ENCODE results near the gene PRR11. TPM values are rescaled to one million over a fixed set of nuclear protein-coding genes. Genes with fewer than 3 reads are reported as not detected.
"Not testable (repeated sequence)": the region's sequence is repeated elsewhere in the genome, so short reads cannot be mapped to it uniquely, and the experiment has no call there.

PRR11 gene
- total and polyA plus RNA-seq, 4 donors, result 4.1 to 21.6 (median 11.3) TPM

DNA sequence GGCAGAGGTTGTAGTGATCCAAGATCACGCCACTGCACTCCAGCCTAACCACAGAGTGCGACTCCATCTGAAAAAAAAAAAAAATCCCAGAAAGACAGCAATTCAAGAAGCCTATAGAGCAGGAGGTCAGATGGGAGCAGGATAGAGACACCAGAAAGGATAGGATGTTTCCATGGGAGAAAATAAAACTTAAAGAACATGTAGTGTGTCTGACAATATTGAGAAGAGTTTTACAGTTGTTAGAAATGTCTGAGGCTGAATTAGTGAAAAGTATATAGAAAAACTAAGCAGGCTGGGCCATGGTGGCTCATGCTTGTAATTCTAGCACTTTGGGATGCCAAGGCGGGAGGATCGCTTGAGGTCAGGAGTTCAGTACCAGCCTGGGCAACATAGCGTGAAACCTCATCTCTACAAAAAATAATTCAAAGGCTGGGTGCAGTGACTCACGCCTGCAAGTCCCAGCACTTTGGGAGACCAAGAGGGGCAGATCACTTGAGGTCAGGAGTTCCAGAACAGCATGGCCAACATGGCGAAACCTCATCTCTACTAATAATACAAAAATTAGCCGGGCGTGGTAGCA is 33.6 kb upstream of the PRR11 start:
- Histone ChIP-seq H3K4me1 (ENCODE audit: control insufficient read depth, insufficient read depth, low read length) (no peaks in the 10 kb centered on the region), H3K36me3 (ENCODE audit: control insufficient read depth, insufficient read depth, low read length) (peaks cover 26% of the 10 kb centered on the region), H3K27me3 (ENCODE audit: control insufficient read depth, insufficient read depth, low read length) (no peaks in the 10 kb centered on the region), H3K4me3 (ENCODE audit: low read depth, low read length) (no peak overlapping the region), H3K27ac (ENCODE audit: low read depth, low read length) (no peak overlapping the region), H3K9me3 (ENCODE audit: control insufficient read depth, insufficient read depth, low read length) (no peaks in the 10 kb centered on the region)
- 90% methylated on average over 2 of the region's 9 CpGs for WGBS (ENCODE audit: insufficient coverage)
- no peak for DNase-seq (ENCODE audit: low read depth in 4 of 6, low spot score in 6 of 6)

DNA sequence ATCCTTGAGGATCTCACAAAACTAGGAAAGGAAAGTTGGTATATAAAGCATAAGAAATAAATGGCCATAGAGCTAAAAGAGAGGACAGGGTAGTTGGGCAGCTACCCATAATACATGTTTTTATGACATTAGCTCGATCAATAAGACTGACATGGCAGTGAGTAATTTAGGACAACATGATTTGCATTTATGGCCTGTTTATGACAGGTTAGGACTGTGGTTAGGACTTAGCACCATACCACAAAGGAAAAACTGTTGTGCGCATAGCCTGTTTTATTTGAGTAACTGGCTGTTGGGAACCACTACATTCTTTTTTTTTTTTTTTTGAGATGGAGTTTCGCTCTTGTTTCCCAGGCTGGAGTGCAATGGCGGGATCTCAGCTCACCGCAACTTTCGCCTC is 30.9 kb upstream of the PRR11 start:
- no peak overlapping the region for H3K4me3 ChIP-seq (ENCODE audit: low read depth, low read length)
- no peak for DNase-seq (ENCODE audit: low read depth in 4 of 6, low spot score in 6 of 6)
- no peaks in the 10 kb centered on the region for H3K9me3 ChIP-seq (ENCODE audit: control insufficient read depth, insufficient read depth, low read length)
- H3K27me3 ChIP-seq (ENCODE audit: control insufficient read depth, insufficient read depth, low read length), result no peaks in the 10 kb centered on the region
- peaks cover 42% of the 10 kb centered on the region for H3K36me3 ChIP-seq (ENCODE audit: control insufficient read depth, insufficient read depth, low read length)
- no peaks in the 10 kb centered on the region for H3K4me1 ChIP-seq (ENCODE audit: control insufficient read depth, insufficient read depth, low read length)
- no CpG with 5 or more reads among the region's 6 CpGs for WGBS (ENCODE audit: insufficient coverage)
- no peak overlapping the region for H3K27ac ChIP-seq (ENCODE audit: low read depth, low read length)

DNA sequence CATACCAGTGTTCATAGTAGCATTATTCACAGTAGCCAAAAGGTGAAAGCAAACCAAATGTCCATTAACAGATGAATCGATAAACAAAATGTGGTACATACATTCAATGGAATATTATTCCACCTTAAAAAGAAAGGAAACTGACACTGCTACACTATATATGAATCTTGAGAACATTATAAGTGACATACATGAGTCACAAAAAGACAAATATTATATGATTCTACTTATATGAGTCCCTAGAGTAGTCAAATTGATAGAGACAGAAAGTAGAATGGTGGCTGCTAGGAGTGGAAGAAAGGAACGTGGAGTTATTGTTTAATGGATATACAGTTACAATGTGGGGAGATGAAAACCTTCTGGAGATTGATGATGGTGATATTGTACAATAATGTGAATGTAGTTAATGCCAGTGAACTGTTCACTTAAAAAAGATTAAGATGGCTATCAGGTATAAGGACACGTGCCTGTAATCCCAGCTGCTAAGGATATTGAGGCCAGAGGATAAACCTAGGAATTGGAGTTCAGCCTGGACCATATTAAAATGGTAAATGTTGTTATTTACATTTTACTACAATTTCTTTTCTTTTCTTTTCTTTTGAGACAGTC is 28.6 kb upstream of the PRR11 start:
- H3K9me3 ChIP-seq (ENCODE audit: control insufficient read depth, insufficient read depth, low read length), result no peaks in the 10 kb centered on the region
- H3K4me3 ChIP-seq (ENCODE audit: low read depth, low read length), result no peak overlapping the region
- 93% methylated on average over 1 of the region's 3 CpGs for WGBS (ENCODE audit: insufficient coverage)
- H3K27ac ChIP-seq (ENCODE audit: low read depth, low read length), result no peak overlapping the region
- no peaks in the 10 kb centered on the region for H3K4me1 ChIP-seq (ENCODE audit: control insufficient read depth, insufficient read depth, low read length)
- peaks cover 31% of the 10 kb centered on the region for H3K36me3 ChIP-seq (ENCODE audit: control insufficient read depth, insufficient read depth, low read length)
- DNase-seq (ENCODE audit: low read depth in 4 of 6, low spot score in 6 of 6), result peak in 1 of 6 donors; percentile 3
- H3K27me3 ChIP-seq (ENCODE audit: control insufficient read depth, insufficient read depth, low read length), result no peaks in the 10 kb centered on the region

DNA sequence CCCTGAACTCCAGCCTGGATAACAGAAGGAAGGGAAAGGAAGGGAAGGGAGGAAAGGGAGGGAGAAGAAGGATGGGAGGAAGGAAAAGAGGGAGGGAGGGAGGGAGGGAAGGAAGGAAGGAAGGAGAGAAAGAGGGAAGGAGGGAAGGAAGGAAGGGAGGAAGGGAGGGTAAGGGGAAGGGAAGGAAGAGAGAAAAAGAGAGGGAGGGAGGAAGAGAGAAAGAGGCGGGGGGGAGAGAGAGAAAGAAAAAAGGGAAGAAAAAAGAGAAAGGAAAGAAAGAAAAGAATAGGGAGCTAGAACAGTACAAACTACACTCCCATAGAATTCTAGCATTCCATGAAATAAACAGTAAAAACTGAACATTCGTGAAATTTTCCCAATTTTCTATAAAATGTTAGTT is 25.7 kb upstream of the PRR11 start:
- Histone ChIP-seq H3K4me3 (ENCODE audit: low read depth, low read length) (no peak overlapping the region), H3K27ac (ENCODE audit: low read depth, low read length) (no peak overlapping the region), H3K36me3 (ENCODE audit: control insufficient read depth, insufficient read depth, low read length) (peaks cover 20% of the 10 kb centered on the region), H3K9me3 (ENCODE audit: control insufficient read depth, insufficient read depth, low read length) (no peaks in the 10 kb centered on the region), H3K4me1 (ENCODE audit: control insufficient read depth, insufficient read depth, low read length) (no peaks in the 10 kb centered on the region), H3K27me3 (ENCODE audit: control insufficient read depth, insufficient read depth, low read length) (no peaks in the 10 kb centered on the region)
- WGBS (ENCODE audit: insufficient coverage), result no CpG with 5 or more reads among the region's 2 CpGs
- DNase-seq (ENCODE audit: low read depth in 4 of 6, low spot score in 6 of 6), result no peak

DNA sequence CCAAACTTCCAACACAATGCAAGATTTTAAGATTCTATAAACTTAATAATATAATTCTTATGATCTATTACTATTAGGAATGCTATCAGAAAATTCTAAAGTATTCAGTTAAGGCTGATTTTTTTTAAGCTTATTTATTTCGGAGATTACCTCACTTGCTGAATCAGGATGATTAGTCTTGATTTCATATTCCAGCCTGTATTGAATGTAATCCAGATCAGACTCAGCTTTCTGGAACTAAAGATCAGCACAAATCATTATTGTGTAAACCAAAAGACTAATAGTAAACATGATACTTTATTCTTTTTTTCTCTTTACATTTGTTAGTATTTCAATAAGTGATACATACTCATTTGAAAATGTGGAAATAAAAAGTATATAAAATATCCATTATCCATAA is 24.4 kb upstream of the PRR11 start:
- H3K27ac ChIP-seq (ENCODE audit: low read depth, low read length), result no peak overlapping the region
- H3K9me3 ChIP-seq (ENCODE audit: control insufficient read depth, insufficient read depth, low read length), result no peaks in the 10 kb centered on the region
- no peak overlapping the region for H3K4me3 ChIP-seq (ENCODE audit: low read depth, low read length)
- no CpG with 5 or more reads among the region's 1 CpG for WGBS (ENCODE audit: insufficient coverage)
- no peaks in the 10 kb centered on the region for H3K27me3 ChIP-seq (ENCODE audit: control insufficient read depth, insufficient read depth, low read length)
- no peaks in the 10 kb centered on the region for H3K4me1 ChIP-seq (ENCODE audit: control insufficient read depth, insufficient read depth, low read length)
- H3K36me3 ChIP-seq (ENCODE audit: control insufficient read depth, insufficient read depth, low read length), result peaks cover 20% of the 10 kb centered on the region
- DNase-seq (ENCODE audit: low read depth in 4 of 6, low spot score in 6 of 6), result no peak

DNA sequence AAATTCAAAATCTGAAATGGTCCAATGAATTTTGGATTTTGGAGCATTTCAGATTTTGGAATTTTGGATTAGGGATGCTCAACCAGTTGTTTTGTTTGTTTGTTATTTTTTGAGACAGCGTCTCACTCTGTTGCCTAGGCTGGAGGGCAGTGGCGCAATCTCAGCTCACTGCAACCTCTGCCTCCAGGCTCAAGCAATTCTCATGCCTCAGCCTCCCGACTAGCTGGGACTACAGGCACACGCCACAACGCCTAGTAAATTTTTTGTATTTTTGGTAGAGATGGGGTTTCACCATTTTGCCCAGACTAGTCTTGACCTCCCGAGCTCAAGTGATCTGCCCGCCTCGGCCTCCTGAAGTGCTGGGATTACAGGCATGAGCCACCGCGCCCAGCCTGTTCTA is 17.2 kb upstream of the PRR11 start:
- not testable (repeated sequence) for H3K36me3 ChIP-seq (ENCODE audit: control insufficient read depth, insufficient read depth, low read length); H3K4me3 ChIP-seq (ENCODE audit: low read depth, low read length); H3K27me3 ChIP-seq (ENCODE audit: control insufficient read depth, insufficient read depth, low read length); H3K9me3 ChIP-seq (ENCODE audit: control insufficient read depth, insufficient read depth, low read length); H3K4me1 ChIP-seq (ENCODE audit: control insufficient read depth, insufficient read depth, low read length); DNase-seq (ENCODE audit: low read depth in 4 of 6, low spot score in 6 of 6); H3K27ac ChIP-seq (ENCODE audit: low read depth, low read length)
- no CpG with 5 or more reads among the region's 10 CpGs for WGBS (ENCODE audit: insufficient coverage)

DNA sequence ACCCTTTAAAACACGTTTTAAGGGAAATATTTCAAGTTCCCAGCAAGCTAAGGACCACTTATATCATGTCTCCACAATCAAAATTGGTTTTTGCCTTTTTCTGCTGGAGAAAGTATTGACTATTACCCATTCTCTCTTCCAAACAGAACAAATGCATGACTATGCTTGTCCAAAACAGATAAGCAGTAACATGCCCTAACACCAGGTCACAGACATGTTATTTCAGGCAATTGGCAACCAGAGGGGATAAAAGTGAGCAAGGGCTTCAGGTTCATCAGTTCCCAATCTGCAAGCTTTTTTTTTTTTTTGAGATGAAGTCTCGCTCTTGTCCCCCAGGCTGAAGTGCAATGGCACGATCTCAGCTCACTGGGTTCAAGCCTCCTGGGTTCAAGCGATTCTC is 15.6 kb upstream of the PRR11 start:
- 80% methylated on average over 2 of the region's 4 CpGs for WGBS (ENCODE audit: insufficient coverage)
- DNase-seq (ENCODE audit: low read depth in 4 of 6, low spot score in 6 of 6), result no peak
- Histone ChIP-seq H3K27ac (ENCODE audit: low read depth, low read length) (no peak overlapping the region), H3K9me3 (ENCODE audit: control insufficient read depth, insufficient read depth, low read length) (no peaks in the 10 kb centered on the region), H3K27me3 (ENCODE audit: control insufficient read depth, insufficient read depth, low read length) (no peaks in the 10 kb centered on the region), H3K4me3 (ENCODE audit: low read depth, low read length) (no peak overlapping the region), H3K36me3 (ENCODE audit: control insufficient read depth, insufficient read depth, low read length) (peaks cover 9% of the 10 kb centered on the region), H3K4me1 (ENCODE audit: control insufficient read depth, insufficient read depth, low read length) (no peaks in the 10 kb centered on the region)

DNA sequence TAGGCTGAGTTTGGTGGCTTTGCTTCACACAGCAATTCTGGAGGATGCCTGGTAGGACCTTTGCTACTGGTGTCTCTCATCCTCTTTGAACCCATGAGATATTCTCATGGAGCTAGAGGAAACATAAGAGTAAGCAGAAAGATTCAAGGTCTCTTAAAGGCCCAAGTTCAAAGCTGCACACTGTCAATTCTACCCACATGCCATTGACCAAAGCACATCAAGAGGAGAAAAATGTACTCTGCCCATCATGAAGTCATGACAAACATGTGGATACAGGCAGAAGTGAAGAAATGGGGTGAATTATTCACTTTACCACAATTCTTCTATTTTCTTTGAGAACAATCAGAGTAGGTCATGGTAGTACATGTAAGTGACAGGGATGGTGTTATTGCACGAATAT is 13.7 kb upstream of the PRR11 start:
- H3K36me3 ChIP-seq (ENCODE audit: control insufficient read depth, insufficient read depth, low read length), result peaks cover 9% of the 10 kb centered on the region
- no peak for DNase-seq (ENCODE audit: low read depth in 4 of 6, low spot score in 6 of 6)
- no peak overlapping the region for H3K4me3 ChIP-seq (ENCODE audit: low read depth, low read length)
- H3K9me3 ChIP-seq (ENCODE audit: control insufficient read depth, insufficient read depth, low read length), result no peaks in the 10 kb centered on the region
- no peaks in the 10 kb centered on the region for H3K27me3 ChIP-seq (ENCODE audit: control insufficient read depth, insufficient read depth, low read length)
- H3K4me1 ChIP-seq (ENCODE audit: control insufficient read depth, insufficient read depth, low read length), result no peaks in the 10 kb centered on the region
- H3K27ac ChIP-seq (ENCODE audit: low read depth, low read length), result no peak overlapping the region
- 100% methylated on average over 1 of the region's 1 CpG for WGBS (ENCODE audit: insufficient coverage)

DNA sequence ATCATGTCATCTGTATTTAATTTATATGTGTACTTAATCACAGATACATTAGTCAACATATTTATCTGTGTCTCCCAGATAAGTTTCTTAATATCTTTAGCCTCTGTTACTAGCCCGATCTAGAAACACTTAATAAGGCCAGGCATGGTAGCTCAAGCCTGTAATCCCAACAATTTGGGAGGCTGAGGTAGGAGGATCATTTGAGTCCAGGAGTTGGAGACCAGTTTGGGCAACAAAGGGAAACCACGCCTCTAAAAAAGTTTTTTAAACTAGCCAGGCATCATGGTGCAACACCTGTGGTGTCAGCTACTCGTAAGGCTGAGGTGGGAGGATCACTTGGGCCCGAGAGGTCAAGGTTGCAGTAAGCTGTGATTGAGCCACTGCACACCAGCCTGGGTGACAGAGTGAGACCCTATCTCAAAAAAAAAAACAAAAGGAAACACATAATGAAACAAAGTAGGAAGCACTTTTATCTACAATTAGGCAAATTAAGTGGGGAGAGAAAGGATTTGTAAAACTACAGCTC is 9.9 kb upstream of the PRR11 start:
- Histone ChIP-seq H3K27ac (ENCODE audit: low read depth, low read length) (no peak overlapping the region), H3K36me3 (ENCODE audit: control insufficient read depth, insufficient read depth, low read length) (peaks cover 9% of the 10 kb centered on the region), H3K27me3 (ENCODE audit: control insufficient read depth, insufficient read depth, low read length) (no peaks in the 10 kb centered on the region), H3K4me1 (ENCODE audit: control insufficient read depth, insufficient read depth, low read length) (no peaks in the 10 kb centered on the region), H3K4me3 (ENCODE audit: low read depth, low read length) (no peak overlapping the region), H3K9me3 (ENCODE audit: control insufficient read depth, insufficient read depth, low read length) (no peaks in the 10 kb centered on the region)
- WGBS (ENCODE audit: insufficient coverage), result 100% methylated on average over 1 of the region's 4 CpGs
- no peak for DNase-seq (ENCODE audit: low read depth in 4 of 6, low spot score in 6 of 6)

DNA sequence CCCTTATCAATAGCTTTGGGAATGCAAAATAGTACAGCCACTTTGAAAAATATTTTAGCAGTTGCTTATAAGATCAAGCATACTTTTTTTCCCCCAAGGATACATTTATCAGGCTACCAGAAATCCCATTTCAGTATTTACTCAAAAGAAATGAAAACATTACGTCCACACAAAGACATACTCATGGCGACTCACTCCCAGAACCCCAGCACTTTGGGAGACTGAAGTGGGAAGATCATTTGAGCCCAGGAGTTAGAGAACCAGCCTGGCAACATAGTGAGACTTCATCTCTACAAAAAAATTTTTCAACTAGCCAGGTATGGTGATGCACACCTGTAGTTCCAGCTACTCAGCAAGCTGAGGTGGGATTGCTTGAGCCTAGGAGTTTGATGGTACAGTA is 6.5 kb upstream of the PRR11 start:
- no peaks in the 10 kb centered on the region for H3K27me3 ChIP-seq (ENCODE audit: control insufficient read depth, insufficient read depth, low read length)
- WGBS (ENCODE audit: insufficient coverage), result no CpG with 5 or more reads among the region's 2 CpGs
- H3K36me3 ChIP-seq (ENCODE audit: control insufficient read depth, insufficient read depth, low read length), result no peaks in the 10 kb centered on the region
- H3K9me3 ChIP-seq (ENCODE audit: control insufficient read depth, insufficient read depth, low read length), result no peaks in the 10 kb centered on the region
- H3K27ac ChIP-seq (ENCODE audit: low read depth, low read length), result no peak overlapping the region
- DNase-seq (ENCODE audit: low read depth in 4 of 6, low spot score in 6 of 6), result no peak
- no peak overlapping the region for H3K4me3 ChIP-seq (ENCODE audit: low read depth, low read length)
- peaks cover 3% of the 10 kb centered on the region for H3K4me1 ChIP-seq (ENCODE audit: control insufficient read depth, insufficient read depth, low read length)

All from spinal cord (tissue), 10 donors.